Loucy (cell line): ENCODE results near the gene SLC7A11.

Experiments
- CTCF ChIP-seq: fragments of 200-600 bp; sonication (generic); conservative IDR thresholded peaks from 2 replicates; pipeline ENCODE4 v1.5.1; 2014; ENCODE audit warnings: mild to moderate bottlenecking, antibody characterized with exemption, low read length
- EZH2phosphoT487 ChIP-seq: fragments of 200-600 bp; IDR thresholded peaks from 2 replicates; pipeline ENCODE4 v1.6.1; 2018; ENCODE audit warnings: antibody characterized with exemption, mild to moderate bottlenecking, moderate library complexity, borderline replicate concordance

- TF ChIP-seq CTCF (no peak), EZH2phosphoT487 (no peak)
These were observed 48.7 kb upstream of the SLC7A11 start for GRCh38 chr4:138290805-138291204.
